Activated T-cell treated with anti-CD3 and anti-CD28 coated beads, Interleukin-2, amount 50 U/mL, for 24 hours (primary cell): ENCODE measurements around the gene GOT2.
"Not testable (repeated sequence)": the region's sequence is repeated elsewhere in the genome, so short reads cannot be mapped to it uniquely, and the experiment has no call there.

Experiments
- DNase-seq: peaks from one replicate; pipeline ENCODE4 v3.0.0-alpha.2; 2020
- H3K27ac Mint-ChIP-seq: 2 replicates; pipeline ENCODE4 v1.8.0; 2020; ENCODE audit warnings: mild to moderate bottlenecking, mixed read lengths
- H3K27me3 Mint-ChIP-seq: 2 replicates; pipeline ENCODE4 v1.8.0; 2020; ENCODE audit warnings: mixed read lengths
- H3K36me3 Mint-ChIP-seq: 2 replicates; pipeline ENCODE4 v1.8.0; 2020; ENCODE audit warnings: low read depth, mixed read lengths
- H3K4me1 Mint-ChIP-seq: 2 replicates; pipeline ENCODE4 v1.8.0; 2020; ENCODE audit warnings: low read depth, mixed read lengths
- H3K4me3 Mint-ChIP-seq: 2 replicates; pipeline ENCODE4 v1.8.0; 2020; ENCODE audit warnings: mild to moderate bottlenecking, moderate library complexity, mixed read lengths
- H3K9me3 Mint-ChIP-seq: 2 replicates; pipeline ENCODE4 v1.8.0; 2020; ENCODE audit warnings: mixed read lengths

The GOT2 gene

GRCh38 chr16:58685084-58685449, 49.0 kb downstream of the GOT2 start:
- H3K36me3 Mint-ChIP-seq: peaks cover 10% of the 10 kb centered on the region
- H3K9me3 Mint-ChIP-seq: no peaks in the 10 kb centered on the region
- no peaks in the 10 kb centered on the region for H3K27me3 Mint-ChIP-seq
- peak overlapping the region; percentile 94 for H3K4me3 Mint-ChIP-seq
- no peak for DNase-seq
- peaks cover 19% of the 10 kb centered on the region for H3K4me1 Mint-ChIP-seq
- no peak overlapping the region for H3K27ac Mint-ChIP-seq

GRCh38 chr16:58684354-58685083, 49.6 kb downstream of the GOT2 start, which contains the start of gene SLC38A7:
Gene SLC38A7, minus strand, starts transcription at chr16:58684770. Its CDS starts 4,644 bp downstream, at chr16:58680126.
- Mint-ChIP-seq H3K9me3 (no peaks in the 10 kb centered on the region), H3K4me3 (peak within 1 kb of the TSS; percentile 94), H3K27ac (peak within 1 kb of the TSS; percentile 92)

GRCh38 chr16:58684001-58684353, 50.1 kb downstream of the GOT2 start:
- H3K27ac Mint-ChIP-seq: peak overlapping the region; percentile 92

More at GRCh38 chr16:58684354-58685083, 49.6 kb downstream of the GOT2 start, which contains the start of gene SLC38A7:
- peaks cover 13% of the 10 kb centered on the region for H3K36me3 Mint-ChIP-seq
- H3K27me3 Mint-ChIP-seq: no peaks in the 10 kb centered on the region
- peaks cover 19% of the 10 kb centered on the region for H3K4me1 Mint-ChIP-seq
- DNase-seq: peak; percentile 83

GRCh38 chr16:58679763-58680162, 54.4 kb downstream of the GOT2 start:
- DNase-seq: no peak
- Mint-ChIP-seq H3K36me3 (peaks cover 42% of the 10 kb centered on the region), H3K4me1 (peaks cover 15% of the 10 kb centered on the region), H3K27me3 (no peaks in the 10 kb centered on the region), H3K27ac (no peak overlapping the region), H3K4me3 (no peak overlapping the region), H3K9me3 (no peaks in the 10 kb centered on the region)

More at GRCh38 chr16:58684001-58684353, 50.1 kb downstream of the GOT2 start:
- no peaks in the 10 kb centered on the region for H3K27me3 Mint-ChIP-seq
- H3K9me3 Mint-ChIP-seq: no peaks in the 10 kb centered on the region
- H3K4me3 Mint-ChIP-seq: peak overlapping the region; percentile 94
- peaks cover 19% of the 10 kb centered on the region for H3K4me1 Mint-ChIP-seq
- H3K36me3 Mint-ChIP-seq: peaks cover 16% of the 10 kb centered on the region
- DNase-seq: no peak

- Mint-ChIP-seq H3K27me3 (no peaks in the 10 kb centered on the region), H3K4me3 (no peak overlapping the region), H3K27ac (no peak overlapping the region), H3K36me3 (peaks cover 42% of the 10 kb centered on the region), H3K9me3 (no peaks in the 10 kb centered on the region), H3K4me1 (peaks cover 9% of the 10 kb centered on the region)
- DNase-seq: no peak
Observed at GRCh38 chr16:58678716-58679115, 55.4 kb downstream of the GOT2 start.

- no peaks in the 10 kb centered on the region for H3K9me3 Mint-ChIP-seq
- H3K27ac Mint-ChIP-seq: no peak overlapping the region
- H3K36me3 Mint-ChIP-seq: peaks cover 45% of the 10 kb centered on the region
- H3K27me3 Mint-ChIP-seq: no peaks in the 10 kb centered on the region
- H3K4me3 Mint-ChIP-seq: no peak overlapping the region
- no peak for DNase-seq
- peaks cover 5% of the 10 kb centered on the region for H3K4me1 Mint-ChIP-seq
Observed at GRCh38 chr16:58678269-58678668, 55.8 kb downstream of the GOT2 start.

- Mint-ChIP-seq H3K9me3 (no peaks in the 10 kb centered on the region), H3K36me3 (peaks cover 53% of the 10 kb centered on the region), H3K27me3 (no peaks in the 10 kb centered on the region), H3K4me3 (no peak overlapping the region), H3K27ac (no peak overlapping the region), H3K4me1 (no peaks in the 10 kb centered on the region)
- no peak for DNase-seq
Observed at GRCh38 chr16:58670946-58671583, 63.1 kb downstream of the GOT2 start.

- H3K27me3 Mint-ChIP-seq: no peaks in the 10 kb centered on the region
- no peaks in the 10 kb centered on the region for H3K4me1 Mint-ChIP-seq
- H3K4me3 Mint-ChIP-seq: no peak overlapping the region
- DNase-seq: no peak
- H3K27ac Mint-ChIP-seq: no peak overlapping the region
- H3K9me3 Mint-ChIP-seq: no peaks in the 10 kb centered on the region
- peaks cover 49% of the 10 kb centered on the region for H3K36me3 Mint-ChIP-seq
Observed at GRCh38 chr16:58670177-58670576, 63.9 kb downstream of the GOT2 start.

GRCh38 chr16:58665200-58665599, 68.9 kb downstream of the GOT2 start:
- Mint-ChIP-seq H3K36me3 (peaks cover 20% of the 10 kb centered on the region), H3K27ac (no peak overlapping the region), H3K4me1 (no peaks in the 10 kb centered on the region), H3K9me3 (no peaks in the 10 kb centered on the region), H3K27me3 (peaks cover 3% of the 10 kb centered on the region), H3K4me3 (no peak overlapping the region)
- no peak for DNase-seq

GRCh38 chr16:58661199-58661830, 72.8 kb downstream of the GOT2 start:
- peaks cover 1% of the 10 kb centered on the region for H3K36me3 Mint-ChIP-seq
- H3K4me3 Mint-ChIP-seq: no peak overlapping the region
- H3K4me1 Mint-ChIP-seq: no peaks in the 10 kb centered on the region
- no peak overlapping the region for H3K27ac Mint-ChIP-seq
- no peaks in the 10 kb centered on the region for H3K9me3 Mint-ChIP-seq
- DNase-seq: no peak
- H3K27me3 Mint-ChIP-seq: peaks cover 3% of the 10 kb centered on the region

- H3K36me3 Mint-ChIP-seq, H3K27ac Mint-ChIP-seq, H3K4me1 Mint-ChIP-seq, H3K9me3 Mint-ChIP-seq, H3K4me3 Mint-ChIP-seq, H3K27me3 Mint-ChIP-seq, DNase-seq: not testable (repeated sequence)
Observed at GRCh38 chr16:58659911-58660310, 74.2 kb downstream of the GOT2 start.

GRCh38 chr16:58658796-58659211, 75.3 kb downstream of the GOT2 start:
- Mint-ChIP-seq H3K27ac (no peak overlapping the region), H3K9me3 (no peaks in the 10 kb centered on the region), H3K27me3 (peaks cover 3% of the 10 kb centered on the region), H3K36me3 (no peaks in the 10 kb centered on the region), H3K4me3 (no peak overlapping the region), H3K4me1 (no peaks in the 10 kb centered on the region)
- DNase-seq: no peak
